OCI-LY7 (cell line): Measurements from ENCODE around the gene HDGFL2.

Experiments used
- CTCF ChIP-seq: fragments of 200-600 bp; sonication (generic); conservative IDR thresholded peaks from 2 replicates; pipeline ENCODE4 v1.5.1; 2014; ENCODE audit warnings: mild to moderate bottlenecking, antibody characterized with exemption, low read length, moderate library complexity, mixed read lengths
- EZH2phosphoT487 ChIP-seq: fragments of 200-600 bp; sonication (generic); IDR thresholded peaks from 2 replicates; pipeline ENCODE4 v1.6.1; 2018; ENCODE audit warnings: low read depth, borderline replicate concordance, mild to moderate bottlenecking, mixed run types, antibody characterized with exemption, low read length, moderate library complexity, mixed read lengths

- TF ChIP-seq CTCF (no peak), EZH2phosphoT487 (no peak)
These were observed 16.4 kb downstream of the HDGFL2 start for GRCh38 chr19:4488496-4488895.
